NCI-H2081 (cell line): ENCODE results near the gene SRPRA.
A peak's percentile ranks its signal among the peaks of the same experiment; 100 is the strongest.
"Not testable (repeated sequence)": the region's sequence is repeated elsewhere in the genome, so short reads cannot be mapped to it uniquely, and the experiment has no call there.

Source experiments
- DNase-seq, 2 experiments: peaks; one replicate each; lab custom pipeline; 2025; lab: John Stamatoyannopoulos, UW

The SRPRA gene

GRCh38 chr11:126268708-126269579, at the start of gene SRPRA, which contains the start of gene FOXRED1:
TSS of gene SRPRA (minus strand) at chr11:126268895. CDS start at chr11:126268804, 91 bp downstream.
TSS of gene FOXRED1 (plus strand) at chr11:126269154. CDS start at chr11:126269207, 53 bp downstream.
- DNase-seq: peak; percentile 100

- no peak for DNase-seq
Measured at GRCh38 chr11:126317756-126318573, 49.3 kb upstream of the SRPRA start.

- no peak for DNase-seq
Measured at GRCh38 chr11:126317432-126317755, 48.7 kb upstream of the SRPRA start.

- DNase-seq: no peak
Measured at GRCh38 chr11:126313826-126314225, 45.1 kb upstream of the SRPRA start.

GRCh38 chr11:126312961-126313360, 44.3 kb upstream of the SRPRA start:
- DNase-seq: no peak

- no peak for DNase-seq
Measured at GRCh38 chr11:126311401-126312291, 43.0 kb upstream of the SRPRA start.

- DNase-seq: no peak
Measured at GRCh38 chr11:126310992-126311310, 42.3 kb upstream of the SRPRA start.

GRCh38 chr11:126310200-126310991, 41.7 kb upstream of the SRPRA start:
- DNase-seq: peak; percentile 74 to 75

GRCh38 chr11:126308771-126309170, 40.1 kb upstream of the SRPRA start:
- DNase-seq: not testable (repeated sequence)

- DNase-seq: no peak
Measured at GRCh38 chr11:126308271-126308671, 39.6 kb upstream of the SRPRA start.

GRCh38 chr11:126307706-126308105, 39.0 kb upstream of the SRPRA start:
- peak in 1 of 2 experiments; percentile 49 for DNase-seq

- no peak for DNase-seq
Measured at GRCh38 chr11:126305699-126306098, 37.0 kb upstream of the SRPRA start.

- DNase-seq: peak in 1 of 2 experiments; percentile 74
Measured at GRCh38 chr11:126304457-126305075, 35.9 kb upstream of the SRPRA start.

- DNase-seq: peak; percentile 90 to 93
Measured at GRCh38 chr11:126303623-126304456, 35.1 kb upstream of the SRPRA start, which contains the start of gene DCPS. TSS of gene DCPS (plus strand) at chr11:126304060. CDS start at chr11:126304081, 21 bp downstream.

GRCh38 chr11:126297004-126297403, 28.3 kb upstream of the SRPRA start:
- no peak for DNase-seq

GRCh38 chr11:126293726-126294125, 25.0 kb upstream of the SRPRA start:
- DNase-seq: no peak

GRCh38 chr11:126290887-126291286, 22.2 kb upstream of the SRPRA start:
- DNase-seq: no peak

GRCh38 chr11:126288237-126288636, 19.5 kb upstream of the SRPRA start:
- DNase-seq: no peak

GRCh38 chr11:126284829-126285228, 16.1 kb upstream of the SRPRA start:
- peak; percentile 19 to 53 for DNase-seq
